H54 (cell line): ENCODE results near the gene GAB2.

Source experiments
- DNase-seq: peaks from one replicate; pipeline ENCODE4 v3.0.0; 2011; ENCODE audit warnings: low spot score, mixed read lengths; ENCODE audit not compliant: insufficient read length
- FAIRE-seq: peaks from 3 replicates; lab custom pipeline; 2011; peaks lifted over from hg19 to GRCh38; lab: Jason Lieb, UNC
- POLR2A ChIP-seq: IDR thresholded peaks from 2 replicates; pipeline ENCODE4 v1.6.1; 2011; ENCODE audit warnings: low read depth, mild to moderate bottlenecking, low read length

The GAB2 gene

GRCh38 chr11:78343303-78343702 lies 74.3 kb downstream of the GAB2 start:
- FAIRE-seq (no peak), DNase-seq (no peak)
- no peak for TF ChIP-seq POLR2A

- DNase-seq (no peak), FAIRE-seq (no peak)
- no peak for TF ChIP-seq POLR2A
These were observed 75.8 kb downstream of the GAB2 start for GRCh38 chr11:78341841-78342240.

GRCh38 chr11:78340530-78340929 lies 77.1 kb downstream of the GAB2 start:
- FAIRE-seq (no peak), DNase-seq (no peak)
- no peak for TF ChIP-seq POLR2A

- DNase-seq, result no peak
- no peak for FAIRE-seq
These were observed 77.7 kb downstream of the GAB2 start for GRCh38 chr11:78339945-78340344.

GRCh38 chr11:78339483-78339882 lies 78.1 kb downstream of the GAB2 start:
- TF ChIP-seq POLR2A, result no peak
- no peak for DNase-seq
- FAIRE-seq, result peak; percentile 55

More at GRCh38 chr11:78339945-78340344, 77.7 kb downstream of the GAB2 start:
- no peak for TF ChIP-seq POLR2A

- TF ChIP-seq POLR2A, result no peak
- DNase-seq, result no peak
- no peak for FAIRE-seq
These were observed 78.9 kb downstream of the GAB2 start for GRCh38 chr11:78338702-78339101.

- no peak for FAIRE-seq
These were observed 79.5 kb downstream of the GAB2 start for GRCh38 chr11:78338138-78338537.

GRCh38 chr11:78337554-78337924 lies 80.1 kb downstream of the GAB2 start:
- no peak for DNase-seq
- FAIRE-seq, result no peak
- no peak for TF ChIP-seq POLR2A

More at GRCh38 chr11:78338138-78338537, 79.5 kb downstream of the GAB2 start:
- DNase-seq, result no peak
- TF ChIP-seq POLR2A, result no peak

GRCh38 chr11:78336877-78337553 lies 80.6 kb downstream of the GAB2 start:
- TF ChIP-seq POLR2A, result no peak
- no peak for DNase-seq
- FAIRE-seq, result peak; percentile 68

GRCh38 chr11:78334109-78334508 lies 83.5 kb downstream of the GAB2 start:
- no peak for TF ChIP-seq POLR2A
- FAIRE-seq (no peak), DNase-seq (no peak)

GRCh38 chr11:78332872-78333271 lies 84.7 kb downstream of the GAB2 start:
- FAIRE-seq (no peak), DNase-seq (no peak)
- no peak for TF ChIP-seq POLR2A

GRCh38 chr11:78332174-78332866 lies 85.3 kb downstream of the GAB2 start:
- FAIRE-seq, result peak; percentile 87

GRCh38 chr11:78331711-78332110 lies 85.9 kb downstream of the GAB2 start:
- DNase-seq, result no peak
- no peak for FAIRE-seq
- TF ChIP-seq POLR2A, result no peak

More at GRCh38 chr11:78332174-78332866, 85.3 kb downstream of the GAB2 start:
- no peak for DNase-seq
- no peak for TF ChIP-seq POLR2A

GRCh38 chr11:78330361-78330760 lies 87.3 kb downstream of the GAB2 start:
- FAIRE-seq (peak; percentile 27), DNase-seq (no peak)
- TF ChIP-seq POLR2A, result no peak

- FAIRE-seq (no peak), DNase-seq (no peak)
- TF ChIP-seq POLR2A, result no peak
These were observed 89.7 kb downstream of the GAB2 start for GRCh38 chr11:78327945-78328344.
